K562 (cell line): Measurements from ENCODE around the gene NES. TPM values are rescaled to one million over a fixed set of nuclear protein-coding genes. Genes with fewer than 3 reads are reported as not detected.
A peak's percentile ranks its signal among the peaks of the same experiment; 100 is the strongest.

Experiments
- KAT2B ChIP-seq: IDR thresholded peaks from one replicate; pipeline ENCODE4 v1.6.1; 2012; ENCODE audit warnings: low read depth, mild to moderate bottlenecking, control low read depth, inconsistent platforms, low read length, moderate library complexity
- KDM1A ChIP-seq, 2 experiments: fragments of 450-650 bp; IDR thresholded peaks; 2 replicates each; pipeline ENCODE4 v1.6.1; 2016; ENCODE audit warnings: mild to moderate bottlenecking in 2 of 2
- KDM5B ChIP-seq: fragments of 200-600 bp; sonication (generic); IDR thresholded peaks from 2 replicates; pipeline ENCODE4 v1.6.1; 2012; ENCODE audit warnings: low read depth, mild to moderate bottlenecking, moderate library complexity, low read length, control low read depth, inconsistent platforms; ENCODE audit not compliant: insufficient replicate concordance
- PTRF ChIP-seq: fragments of 450-650 bp; IDR thresholded peaks from 2 replicates; pipeline ENCODE4 v1.6.1; 2016; ENCODE audit warnings: mild to moderate bottlenecking, missing genetic modification characterization, missing compliant biosample characterization
- RFX7 ChIP-seq: fragments of 250-450 bp; sonication (Bioruptor Pico); IDR thresholded peaks from 2 replicates; pipeline ENCODE4 v1.5.1; 2021; ENCODE audit warnings: mild to moderate bottlenecking
- RREB1 ChIP-seq: fragments of 250-450 bp; sonication (Bioruptor Pico); IDR thresholded peaks from 2 replicates; pipeline ENCODE4 v1.4.0; 2020
- SRF ChIP-seq, 2 experiments: fragments of 250-450, 450-650 bp in 1 of 2; sonication (Bioruptor Pico) in 1 of 2; sonication (generic) in 1 of 2; formaldehyde crosslinking; IDR thresholded peaks; 2 replicates each; pipeline versions ENCODE4 v1.5.0 to v1.5.1; 2020 to 2022; ENCODE audit warnings: mild to moderate bottlenecking in 1 of 2, missing genetic modification reagents in 1 of 2
- TAF9B ChIP-seq: fragments of 450-650 bp; IDR thresholded peaks from 2 replicates; pipeline ENCODE4 v1.6.1; 2018; ENCODE audit warnings: mild to moderate bottlenecking; ENCODE audit not compliant: partially characterized antibody
- TGIF2 ChIP-seq: sonication (generic); formaldehyde crosslinking; IDR thresholded peaks from 2 replicates; pipeline ENCODE4 v1.8.1; 2022; ENCODE audit warnings: mild to moderate bottlenecking, missing genetic modification reagents, moderate library complexity
- ZKSCAN3 ChIP-seq: fragments of 250-450 bp; sonication (Bioruptor Pico); IDR thresholded peaks from 2 replicates; pipeline ENCODE4 v1.4.0; 2020
- ZNF644 ChIP-seq: fragments of 200-800 bp; sonication (Bioruptor generic); IDR thresholded peaks from 2 replicates; pipeline ENCODE4 v1.6.1; 2016; ENCODE audit warnings: low read depth, missing genetic modification characterization, missing compliant biosample characterization
- polyA plus RNA-seq, 8 experiments: library from polyadenylated mRNA; depleted of rRNA in 4 of 8; stranded (reverse) in 5 of 8; unstranded in 3 of 8; fragments of >200 nt; fragmentation: Nextera tagmentation in 2 of 8; fragmentation: Illumina TruSeq in 1 of 8; extraction: Ambion mirVana in 2 of 8; extraction: Trizol in 1 of 8; gene quantifications; 2 replicates each; pipeline versions ENCODE4 v1.2.1 to v1.2.3, GENCODE V29; 2011 to 2014; ENCODE audit warnings: inconsistent platforms in 1 of 8, missing spikeins in 1 of 8
- total RNA-seq, 7 experiments: library from RNA; depleted of rRNA in 6 of 7; stranded (reverse); fragments of >200 nt in 6 of 7; fragmentation: Illumina TruSeq in 2 of 7; extraction: Trizol in 2 of 7; gene quantifications; 2 replicates each; pipeline versions ENCODE4 v1.2.1 to v1.2.3, GENCODE V29; 2011 to 2021; ENCODE audit warnings: low replicate concordance in 1 of 7
- TF ChIP-seq, protein P1 (sequence below): sonication (generic); formaldehyde crosslinking; IDR thresholded peaks from 2 replicates; pipeline ENCODE4 v1.8.0; 2022; ENCODE audit warnings: mild to moderate bottlenecking, low read depth, missing genetic modification reagents
- TF ChIP-seq, protein P2 (sequence below): fragments of 450-650 bp; IDR thresholded peaks from 2 replicates; pipeline ENCODE4 v1.7.0; 2016; ENCODE audit warnings: borderline replicate concordance
- TF ChIP-seq, protein P3 (sequence below): sonication (generic); formaldehyde crosslinking; IDR thresholded peaks from 2 replicates; pipeline ENCODE4 v1.8.0; 2022; ENCODE audit warnings: missing genetic modification reagents, mild to moderate bottlenecking, borderline replicate concordance

NES gene
- total and polyA plus RNA-seq, 9 of the 15 experiments (the other 6 are each of a cell fraction or from before 2014, with no cell fraction given): 0.10 to 8.6 (median 4.2) TPM

DNA sequence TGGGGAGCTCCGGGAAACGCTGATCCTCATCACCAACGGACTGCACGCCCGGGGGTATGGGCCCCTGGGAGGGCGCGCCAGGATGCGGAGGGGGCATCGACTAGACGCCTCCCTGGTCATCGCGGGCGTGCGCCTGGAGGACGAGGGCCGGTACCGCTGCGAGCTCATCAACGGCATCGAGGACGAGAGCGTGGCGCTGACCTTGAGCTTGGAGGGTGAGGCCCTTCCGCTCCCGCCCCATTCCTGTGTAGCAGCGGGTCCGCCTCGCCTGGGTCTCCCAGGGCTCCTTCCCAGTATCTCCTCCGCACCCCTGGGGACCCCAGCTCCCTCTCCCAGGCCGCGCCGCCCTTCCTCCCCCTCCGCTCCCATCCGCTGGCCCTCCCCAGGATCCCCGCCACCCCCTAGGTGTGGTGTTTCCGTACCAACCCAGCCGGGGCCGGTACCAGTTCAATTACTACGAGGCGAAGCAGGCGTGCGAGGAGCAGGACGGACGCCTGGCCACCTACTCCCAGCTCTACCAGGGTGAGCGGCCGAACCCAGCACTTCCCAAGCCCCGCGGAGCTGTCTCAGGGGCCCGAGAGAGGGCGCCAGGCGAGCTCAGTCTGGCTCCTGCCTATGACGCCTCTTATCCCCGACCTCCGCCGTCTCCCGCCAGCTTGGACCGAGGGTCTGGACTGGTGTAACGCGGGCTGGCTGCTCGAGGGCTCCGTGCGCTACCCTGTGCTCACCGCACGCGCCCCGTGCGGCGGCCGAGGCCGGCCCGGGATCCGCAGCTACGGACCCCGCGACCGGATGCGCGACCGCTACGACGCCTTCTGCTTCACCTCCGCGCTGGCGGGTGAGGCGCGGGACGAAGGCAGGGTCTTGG lies 53.0 kb downstream of the NES start (continued):
- TF ChIP-seq PTRF (no peak), ZNF644 (tag) (no peak), TAF9B (no peak), SRF (CRISPR knock-in tag; IDR thresholded peaks at IDR 0.05) (peak in 1 of 2 experiments; percentile 44; a peak in 1 of 4 replicates), KDM5B (peak; percentile 71), TGIF2 (no peak), RFX7 (CRISPR knock-in tag) (no peak), RREB1 (CRISPR knock-in tag) (no peak), ZKSCAN3 (CRISPR knock-in tag) (no peak), KDM1A (IDR thresholded peaks at IDR 0.05) (no peak), KAT2B (no peak)
- TF ChIP-seq, protein P1, sequence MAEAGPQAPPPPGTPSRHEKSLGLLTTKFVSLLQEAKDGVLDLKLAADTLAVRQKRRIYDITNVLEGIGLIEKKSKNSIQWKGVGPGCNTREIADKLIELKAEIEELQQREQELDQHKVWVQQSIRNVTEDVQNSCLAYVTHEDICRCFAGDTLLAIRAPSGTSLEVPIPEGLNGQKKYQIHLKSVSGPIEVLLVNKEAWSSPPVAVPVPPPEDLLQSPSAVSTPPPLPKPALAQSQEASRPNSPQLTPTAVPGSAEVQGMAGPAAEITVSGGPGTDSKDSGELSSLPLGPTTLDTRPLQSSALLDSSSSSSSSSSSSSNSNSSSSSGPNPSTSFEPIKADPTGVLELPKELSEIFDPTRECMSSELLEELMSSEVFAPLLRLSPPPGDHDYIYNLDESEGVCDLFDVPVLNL (CRISPR knock-in tag): no peak
- TF ChIP-seq, protein P2, sequence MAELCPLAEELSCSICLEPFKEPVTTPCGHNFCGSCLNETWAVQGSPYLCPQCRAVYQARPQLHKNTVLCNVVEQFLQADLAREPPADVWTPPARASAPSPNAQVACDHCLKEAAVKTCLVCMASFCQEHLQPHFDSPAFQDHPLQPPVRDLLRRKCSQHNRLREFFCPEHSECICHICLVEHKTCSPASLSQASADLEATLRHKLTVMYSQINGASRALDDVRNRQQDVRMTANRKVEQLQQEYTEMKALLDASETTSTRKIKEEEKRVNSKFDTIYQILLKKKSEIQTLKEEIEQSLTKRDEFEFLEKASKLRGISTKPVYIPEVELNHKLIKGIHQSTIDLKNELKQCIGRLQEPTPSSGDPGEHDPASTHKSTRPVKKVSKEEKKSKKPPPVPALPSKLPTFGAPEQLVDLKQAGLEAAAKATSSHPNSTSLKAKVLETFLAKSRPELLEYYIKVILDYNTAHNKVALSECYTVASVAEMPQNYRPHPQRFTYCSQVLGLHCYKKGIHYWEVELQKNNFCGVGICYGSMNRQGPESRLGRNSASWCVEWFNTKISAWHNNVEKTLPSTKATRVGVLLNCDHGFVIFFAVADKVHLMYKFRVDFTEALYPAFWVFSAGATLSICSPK: no peak
- TF ChIP-seq, protein P3, sequence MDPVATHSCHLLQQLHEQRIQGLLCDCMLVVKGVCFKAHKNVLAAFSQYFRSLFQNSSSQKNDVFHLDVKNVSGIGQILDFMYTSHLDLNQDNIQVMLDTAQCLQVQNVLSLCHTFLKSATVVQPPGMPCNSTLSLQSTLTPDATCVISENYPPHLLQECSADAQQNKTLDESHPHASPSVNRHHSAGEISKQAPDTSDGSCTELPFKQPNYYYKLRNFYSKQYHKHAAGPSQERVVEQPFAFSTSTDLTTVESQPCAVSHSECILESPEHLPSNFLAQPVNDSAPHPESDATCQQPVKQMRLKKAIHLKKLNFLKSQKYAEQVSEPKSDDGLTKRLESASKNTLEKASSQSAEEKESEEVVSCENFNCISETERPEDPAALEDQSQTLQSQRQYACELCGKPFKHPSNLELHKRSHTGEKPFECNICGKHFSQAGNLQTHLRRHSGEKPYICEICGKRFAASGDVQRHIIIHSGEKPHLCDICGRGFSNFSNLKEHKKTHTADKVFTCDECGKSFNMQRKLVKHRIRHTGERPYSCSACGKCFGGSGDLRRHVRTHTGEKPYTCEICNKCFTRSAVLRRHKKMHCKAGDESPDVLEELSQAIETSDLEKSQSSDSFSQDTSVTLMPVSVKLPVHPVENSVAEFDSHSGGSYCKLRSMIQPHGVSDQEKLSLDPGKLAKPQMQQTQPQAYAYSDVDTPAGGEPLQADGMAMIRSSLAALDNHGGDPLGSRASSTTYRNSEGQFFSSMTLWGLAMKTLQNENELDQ (CRISPR knock-in tag): 0 out of 2 replicates have a peak, but pooled peaks have one; percentile 55
